NCI-H526 treated with DMSO at 0.1 percent for 48 hours (cell line): ENCODE measurements around the gene TGFBR3.
A peak's percentile ranks its signal among the peaks of the same experiment; 100 is the strongest.

Experiments
- DNase-seq: peaks from one replicate; lab custom pipeline; 2025; lab: John Stamatoyannopoulos, UW

The TGFBR3 gene

GRCh38 chr1:91708691-91709090 is 177.3 kb downstream of the TGFBR3 start:
- DNase-seq: no peak

- peak; percentile 31 for DNase-seq
Observed at GRCh38 chr1:91707890-91708218, 178.1 kb downstream of the TGFBR3 start.

GRCh38 chr1:91707114-91707889 is 178.6 kb downstream of the TGFBR3 start:
- DNase-seq: no peak

- DNase-seq: no peak
Observed at GRCh38 chr1:91706140-91706957, 179.6 kb downstream of the TGFBR3 start.

- DNase-seq: no peak
Observed at GRCh38 chr1:91704746-91705145, 181.2 kb downstream of the TGFBR3 start.

GRCh38 chr1:91703095-91703494 is 182.9 kb downstream of the TGFBR3 start:
- DNase-seq: no peak

GRCh38 chr1:91701472-91701869 is 184.5 kb downstream of the TGFBR3 start:
- DNase-seq: no peak

GRCh38 chr1:91700771-91701471 is 185.0 kb downstream of the TGFBR3 start:
- DNase-seq: no peak

- no peak for DNase-seq
Observed at GRCh38 chr1:91700332-91700731, 185.6 kb downstream of the TGFBR3 start.

- no peak for DNase-seq
Observed at GRCh38 chr1:91699339-91699974, 186.5 kb downstream of the TGFBR3 start.

- no peak for DNase-seq
Observed at GRCh38 chr1:91697861-91698260, 188.1 kb downstream of the TGFBR3 start.

- no peak for DNase-seq
Observed at GRCh38 chr1:91697416-91697815, 188.5 kb downstream of the TGFBR3 start.

GRCh38 chr1:91696321-91696720 is 189.6 kb downstream of the TGFBR3 start:
- no peak for DNase-seq

- no peak for DNase-seq
Observed at GRCh38 chr1:91693557-91693956, 192.4 kb downstream of the TGFBR3 start.

GRCh38 chr1:91691525-91691924 is 194.4 kb downstream of the TGFBR3 start:
- no peak for DNase-seq

GRCh38 chr1:91689641-91690481 is 196.1 kb downstream of the TGFBR3 start:
- no peak for DNase-seq

GRCh38 chr1:91687452-91687851 is 198.5 kb downstream of the TGFBR3 start:
- no peak for DNase-seq

- DNase-seq: no peak
Observed at GRCh38 chr1:91685994-91686393, 200.0 kb downstream of the TGFBR3 start.

GRCh38 chr1:91684481-91685196 is 201.3 kb downstream of the TGFBR3 start:
- DNase-seq: no peak

- no peak for DNase-seq
Observed at GRCh38 chr1:91683598-91683951, 202.4 kb downstream of the TGFBR3 start.
